NK-92 (cell line): ENCODE measurements around the gene ZNF565.
"Not testable (repeated sequence)": the region's sequence is repeated elsewhere in the genome, so short reads cannot be mapped to it uniquely, and the experiment has no call there.

Experiments used
- DNase-seq: peaks from one replicate; lab custom pipeline; 2025; ENCODE audit not compliant: unreplicated experiment; lab: John Stamatoyannopoulos, UW

Gene ZNF565

DNA sequence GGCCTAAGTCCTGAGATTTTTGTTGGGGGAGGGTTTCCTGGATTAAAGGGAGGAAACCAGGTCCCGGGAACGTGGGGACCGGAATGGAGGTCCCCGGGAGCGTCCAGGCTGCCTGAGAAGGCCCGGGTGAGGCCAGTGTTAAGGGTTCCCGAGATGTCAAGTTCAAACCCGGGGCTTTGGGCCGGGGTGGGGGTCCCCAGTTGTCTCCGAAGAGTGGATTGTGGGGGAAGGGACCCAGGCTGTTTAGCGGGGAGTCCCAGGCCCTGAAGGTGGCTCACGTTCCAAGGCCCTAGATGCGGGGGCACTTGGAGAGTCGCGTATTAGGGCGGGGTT is 62.5 kb downstream of the ZNF565 start:
- no peak for DNase-seq

DNA sequence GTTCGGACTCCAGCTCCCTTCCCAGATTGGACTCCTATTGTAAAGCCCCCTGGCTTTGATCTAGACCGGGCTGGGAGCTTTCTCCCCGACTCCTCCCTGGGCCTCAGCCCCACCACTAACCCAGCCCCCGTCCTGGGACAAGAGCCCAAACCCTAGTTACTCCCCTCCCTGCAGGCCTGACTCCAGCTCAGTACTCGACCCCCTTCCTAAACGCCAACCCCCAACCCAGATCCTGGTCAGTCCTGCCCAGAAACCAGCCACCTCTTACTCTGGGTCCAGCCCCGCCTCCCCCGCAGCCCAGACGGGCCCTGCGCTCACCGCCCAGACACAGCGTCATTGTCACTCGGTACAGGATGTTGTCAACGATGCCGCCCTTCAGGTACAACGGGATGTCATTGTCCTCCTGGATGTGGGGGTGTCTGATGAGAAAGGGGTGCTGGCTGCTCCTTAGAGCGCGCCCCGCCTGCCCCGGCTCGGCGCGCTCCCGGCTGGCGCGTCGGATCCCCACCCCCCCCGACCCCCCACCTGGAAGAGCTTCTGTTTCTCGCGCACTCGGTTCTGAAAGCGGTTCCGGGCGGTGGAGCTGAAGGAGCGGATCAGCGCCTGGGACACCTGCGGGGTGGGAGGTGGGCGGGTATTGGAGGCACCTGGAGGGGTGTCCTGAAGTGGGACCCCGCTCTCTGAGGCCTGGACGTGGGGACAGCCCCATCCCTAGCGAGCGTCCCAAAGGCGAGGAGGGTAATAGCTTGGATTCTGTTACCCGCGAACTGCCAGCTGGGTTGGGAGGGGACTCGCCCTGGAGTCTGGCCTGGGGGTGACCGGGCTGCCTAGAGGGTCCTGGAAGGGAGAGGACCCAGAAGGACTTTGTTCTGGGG is 63.1 kb downstream of the ZNF565 start:
- no peak for DNase-seq

DNA sequence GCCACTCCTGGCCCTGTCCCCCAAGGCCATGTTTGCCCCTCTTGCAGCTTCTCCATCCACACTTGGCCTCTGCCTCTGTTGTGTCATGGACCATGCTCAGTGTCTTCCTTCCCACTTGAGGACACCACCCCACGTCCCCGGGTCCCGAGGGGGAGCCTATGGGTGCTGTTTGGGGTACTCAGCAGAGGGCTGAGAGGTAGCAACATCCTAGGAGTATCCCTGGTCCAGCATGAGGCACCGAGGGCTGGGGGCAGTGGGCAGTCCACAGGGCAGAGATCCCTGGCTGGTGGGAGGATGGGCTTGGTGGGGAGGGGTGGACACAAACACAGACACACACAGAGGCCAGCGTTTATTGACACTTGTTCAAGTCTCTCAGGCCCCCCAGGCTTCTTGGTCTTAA is 63.9 kb downstream of the ZNF565 start:
- no peak for DNase-seq

DNA sequence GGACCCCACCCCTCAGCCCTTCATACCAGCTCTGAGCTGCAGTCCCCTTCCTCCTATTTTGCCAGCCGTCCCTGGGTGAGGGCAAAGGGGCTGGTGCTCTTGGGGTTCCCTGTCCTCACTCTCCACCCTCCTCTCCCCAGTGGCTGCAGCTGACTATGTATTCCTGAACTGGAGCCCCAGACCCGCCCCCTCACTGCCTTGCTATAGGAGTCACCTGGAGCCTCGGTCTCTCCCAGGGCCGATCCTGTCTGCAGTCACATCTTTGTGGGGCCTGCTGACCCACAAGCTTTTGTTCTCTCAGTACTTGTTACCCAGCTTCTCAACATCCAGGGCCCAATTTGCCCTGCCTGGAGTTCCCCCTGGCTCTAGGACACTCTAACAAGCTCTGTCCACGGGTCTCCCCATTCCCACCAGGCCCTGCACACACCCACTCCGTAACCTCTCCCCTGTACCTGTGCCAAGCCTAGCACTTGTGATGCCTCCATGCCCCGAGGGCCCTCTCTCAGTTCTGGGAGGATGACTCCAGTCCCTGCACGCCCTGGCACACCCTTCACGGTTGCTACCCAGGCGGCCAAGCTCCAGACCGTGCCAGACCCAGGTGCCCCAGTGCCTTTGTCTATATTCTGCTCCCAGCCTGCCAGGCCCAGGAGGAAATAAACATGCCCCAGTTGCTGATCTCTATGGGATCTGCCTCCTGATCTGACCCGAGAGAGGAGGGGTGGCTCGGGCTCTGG is 64.6 kb downstream of the ZNF565 start:
- no peak for DNase-seq

DNA sequence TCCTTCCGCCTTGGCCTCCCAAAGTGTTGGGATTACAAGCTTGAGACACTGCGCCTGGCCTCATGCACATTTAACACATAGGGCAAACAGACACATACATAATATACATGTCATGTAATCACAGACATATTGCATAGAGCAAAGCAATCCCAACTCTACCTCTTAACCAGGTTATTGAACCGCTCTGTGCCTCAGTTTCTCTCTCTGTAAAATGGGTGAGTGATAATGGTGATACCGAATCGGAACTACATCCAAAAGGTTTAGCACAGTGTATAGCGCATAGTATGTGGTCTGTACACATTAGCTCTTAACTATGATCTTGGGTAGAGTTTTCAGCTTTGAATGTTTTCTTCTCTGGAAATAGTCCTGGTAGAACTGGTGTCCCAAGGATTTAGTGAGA is 69.8 kb downstream of the ZNF565 start:
- no peak for DNase-seq

DNA sequence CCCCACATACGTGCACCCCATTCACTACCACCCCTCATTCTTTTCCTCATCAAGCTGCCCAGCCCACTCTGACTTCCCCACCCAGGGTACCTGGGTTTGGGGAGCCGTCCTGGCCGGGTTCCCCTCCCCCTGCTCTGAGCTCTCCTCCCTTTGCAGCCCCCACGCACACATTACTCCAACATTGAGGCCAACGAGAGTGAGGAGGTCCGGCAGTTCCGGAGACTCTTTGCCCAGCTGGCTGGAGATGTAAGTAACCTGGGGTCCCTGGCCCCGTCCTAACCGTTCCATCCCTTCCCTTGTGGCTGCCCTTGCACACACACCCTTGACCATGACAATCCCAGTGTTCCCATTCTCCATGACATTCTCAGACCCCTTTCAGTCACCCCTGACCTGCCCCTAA is 72.0 kb downstream of the ZNF565 start:
- DNase-seq: no peak

DNA sequence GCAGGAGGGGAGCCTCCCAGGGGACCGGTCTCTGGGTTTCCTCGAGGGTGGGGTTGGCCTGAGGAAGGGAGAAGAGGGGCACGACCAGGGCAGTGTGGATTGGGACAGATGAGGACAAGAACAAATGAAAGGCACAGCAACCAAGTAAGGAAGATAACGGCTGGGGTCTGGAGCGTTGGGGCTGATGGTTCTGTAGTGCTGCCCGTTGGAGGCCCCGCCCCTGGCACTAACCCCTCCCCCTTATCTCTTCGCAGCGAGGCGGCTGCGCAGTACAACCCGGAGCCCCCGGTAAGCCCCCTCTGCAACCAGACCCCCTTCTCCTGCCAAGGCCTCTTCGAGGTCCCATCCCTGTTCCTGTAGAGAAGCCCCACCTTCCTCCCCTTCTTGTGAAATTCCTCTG is 72.4 kb downstream of the ZNF565 start:
- DNase-seq: no peak

DNA sequence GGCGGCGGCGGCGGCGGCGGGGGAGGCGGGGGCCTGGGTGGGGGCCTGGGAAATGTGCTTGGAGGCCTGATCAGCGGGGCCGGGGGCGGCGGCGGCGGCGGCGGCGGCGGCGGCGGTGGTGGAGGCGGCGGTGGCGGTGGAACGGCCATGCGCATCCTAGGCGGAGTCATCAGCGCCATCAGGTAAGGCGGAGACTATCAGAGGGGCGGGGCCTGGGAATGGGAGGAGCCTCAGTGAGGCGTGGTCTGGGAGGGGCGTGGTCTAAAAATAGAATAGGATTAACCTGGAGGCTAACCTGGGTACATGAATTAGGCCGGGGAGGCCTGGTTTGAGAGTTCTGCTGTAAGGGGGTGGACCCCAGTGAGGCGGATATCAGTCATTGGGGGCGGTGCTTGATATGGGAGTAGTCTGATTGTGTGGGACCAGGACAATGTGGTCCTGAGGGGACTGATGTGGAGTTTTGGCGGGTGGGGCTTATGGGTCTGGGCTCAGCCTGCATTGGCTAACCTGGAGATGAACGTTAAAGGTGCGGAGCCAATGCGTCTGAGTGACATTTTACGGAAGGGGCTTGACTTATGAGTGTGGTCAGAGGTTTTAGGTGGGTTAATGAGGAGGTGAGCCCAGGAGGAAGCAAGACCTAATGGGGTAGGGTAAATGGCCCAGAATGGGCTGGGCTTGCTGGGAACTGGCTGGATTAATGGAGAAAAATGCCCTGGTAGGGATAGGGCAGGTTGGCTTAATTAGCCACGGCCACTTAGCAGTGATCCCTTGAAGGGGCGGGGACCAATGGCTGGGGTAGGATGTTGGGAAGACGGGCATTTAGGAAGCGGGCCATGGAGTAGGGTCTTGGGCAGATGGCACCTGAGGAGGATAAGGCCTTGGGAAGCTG is 73.2 kb downstream of the ZNF565 start:
- no peak for DNase-seq

DNA sequence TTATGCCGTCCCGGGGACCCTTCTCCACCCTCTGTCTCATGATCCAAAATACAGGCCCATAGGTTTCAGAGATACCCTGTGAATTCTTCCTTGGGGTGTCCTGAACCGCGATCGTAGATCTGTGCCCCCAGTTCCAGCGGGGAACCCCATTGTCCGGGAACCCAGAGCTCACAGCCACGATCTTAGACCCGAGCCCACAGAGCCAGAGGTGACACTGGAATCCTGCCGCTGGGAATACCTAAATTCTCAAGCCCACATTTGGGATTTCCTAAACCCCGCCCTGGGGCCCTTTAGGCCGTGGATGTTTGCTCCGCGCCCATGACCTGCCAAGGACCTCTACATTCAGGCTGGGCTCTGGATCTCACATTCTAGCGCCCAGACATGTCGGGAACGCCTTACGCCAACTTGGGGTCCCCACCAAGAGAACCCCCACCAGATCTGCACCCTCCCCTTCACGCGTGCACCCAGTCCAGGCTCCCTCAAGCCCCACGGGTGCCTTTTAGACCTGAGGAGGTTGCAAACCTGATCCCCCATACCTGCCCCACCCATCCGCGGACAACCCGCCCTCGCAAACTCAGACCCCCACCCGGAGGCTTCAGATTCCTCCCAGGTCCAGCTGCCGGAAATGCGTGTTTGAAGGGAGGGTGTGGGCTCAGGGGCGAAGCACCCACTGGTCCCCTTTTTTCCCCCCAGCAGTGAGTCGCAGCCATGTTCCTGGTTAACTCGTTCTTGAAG is 74.0 kb downstream of the ZNF565 start:
- DNase-seq: no peak

DNA sequence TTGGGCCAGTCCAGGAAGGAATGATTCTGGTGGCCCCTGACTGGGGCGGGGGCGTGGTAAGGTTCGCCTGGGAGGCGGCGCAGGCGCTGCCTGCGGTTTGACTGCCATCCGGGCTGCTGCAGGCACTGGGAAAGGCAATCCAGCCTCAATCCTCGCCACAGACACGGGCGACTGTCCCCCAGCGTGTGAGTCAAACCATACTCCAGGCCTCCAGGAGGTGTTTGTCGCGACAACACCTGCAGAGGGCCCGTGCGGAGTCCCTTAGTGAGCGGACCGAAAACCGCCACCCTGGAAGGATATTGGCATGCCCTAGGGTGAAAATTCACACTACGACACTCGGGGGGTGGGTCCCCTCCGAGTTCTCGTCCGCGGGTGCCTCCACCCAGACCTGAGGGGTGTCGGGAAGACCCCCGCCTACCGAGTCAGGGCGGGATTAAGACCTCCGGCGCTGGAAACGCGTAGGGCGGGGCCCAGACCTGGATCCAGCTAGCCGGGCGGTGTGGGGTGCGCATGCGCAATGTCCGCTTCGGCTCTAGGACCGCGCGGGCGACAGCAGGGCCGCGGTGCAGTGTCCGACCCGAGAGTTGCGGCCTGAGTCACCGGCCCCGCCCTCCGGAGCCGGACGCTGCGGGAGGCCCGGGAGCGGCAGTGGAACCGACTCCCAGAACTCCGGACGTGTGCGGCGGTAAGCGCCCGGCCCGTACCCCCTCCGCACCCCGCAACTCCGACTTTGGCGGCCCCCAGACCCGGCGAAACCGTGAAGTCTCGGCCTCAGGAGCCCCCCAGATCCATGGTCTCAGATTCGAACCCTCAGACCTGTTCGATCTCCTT is 74.8 kb downstream of the ZNF565 start, which contains the start of gene CAPNS1:
Gene CAPNS1 (plus strand): TSS at position 594 of the 831 bp plus-strand sequence. CDS start 946 bp downstream, outside the sequence.
- DNase-seq: peak; percentile 63

DNA sequence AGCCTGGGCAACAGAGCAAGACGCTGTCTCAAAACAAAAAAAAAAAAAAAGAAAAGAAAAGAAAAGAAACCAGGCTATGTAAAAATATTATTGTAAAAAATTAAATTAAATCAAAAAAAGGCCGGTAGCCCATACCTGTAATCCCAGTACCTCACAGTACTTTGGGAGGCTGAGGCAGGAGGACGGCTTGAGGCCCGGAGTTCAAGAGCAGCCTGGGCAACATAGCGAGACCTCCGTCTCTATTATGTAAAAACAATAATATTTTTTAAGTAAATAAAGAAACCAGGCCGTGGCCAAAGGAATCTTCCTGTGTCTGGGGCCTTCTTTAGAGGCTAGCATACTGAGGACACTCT is 75.4 kb downstream of the ZNF565 start:
- no peak for DNase-seq

DNA sequence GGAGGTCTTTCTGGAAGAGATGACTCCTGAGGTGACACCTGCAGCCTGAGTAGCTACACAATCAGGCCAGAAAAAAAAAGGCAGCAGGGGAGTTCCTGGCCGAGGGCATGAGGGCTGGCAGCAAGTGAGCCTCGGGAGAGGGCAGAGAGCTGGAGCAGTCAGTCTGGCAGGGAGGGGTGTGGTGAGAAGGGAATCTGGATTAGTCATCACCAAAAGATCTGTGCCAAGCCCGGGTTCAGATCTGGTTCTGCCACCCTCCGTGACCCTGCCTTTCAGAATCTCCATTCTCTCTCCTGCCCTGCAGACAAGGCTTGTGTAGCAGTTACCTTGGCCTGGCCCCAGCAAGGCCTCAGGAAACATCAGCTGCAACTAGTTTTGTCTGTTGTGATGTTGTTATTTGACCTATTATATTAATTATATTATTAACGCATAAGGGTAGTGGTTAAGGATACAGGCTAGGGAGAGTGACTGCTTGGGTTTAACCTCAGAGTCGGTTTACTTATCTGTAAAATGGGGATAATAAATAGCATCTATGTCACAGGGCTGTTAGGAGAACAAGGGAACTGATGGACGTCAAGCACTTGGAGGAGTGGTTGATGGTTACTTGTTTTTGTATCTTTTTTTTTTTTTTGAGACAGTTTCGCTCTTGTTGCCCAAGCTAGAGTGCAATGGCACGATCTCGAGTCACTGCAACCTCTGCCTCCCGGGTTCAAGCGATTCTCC is 77.3 kb downstream of the ZNF565 start:
- DNase-seq: no peak

DNA sequence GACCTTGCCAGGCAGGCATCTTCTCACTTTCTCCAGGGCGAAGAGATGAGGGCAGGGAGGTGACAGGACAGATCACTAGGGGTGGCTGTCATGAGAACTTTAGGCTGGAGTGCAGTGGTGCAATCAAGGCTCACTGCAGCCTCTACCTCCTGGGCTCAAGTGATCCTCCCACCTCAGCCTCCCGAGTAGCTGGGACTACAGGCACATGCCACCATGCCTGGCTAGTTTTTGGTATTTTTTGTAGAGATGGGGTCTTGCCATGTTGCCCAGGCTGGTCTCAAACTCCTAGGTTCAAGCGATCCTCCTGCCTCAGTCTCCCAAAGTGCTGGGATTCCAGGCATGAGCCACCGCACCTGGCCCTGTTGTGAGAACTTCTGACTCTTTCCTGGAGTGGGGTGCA is 79.6 kb downstream of the ZNF565 start:
- DNase-seq: not testable (repeated sequence)
